Stimulated activated CD4-positive, alpha-beta T cell treated with anti-CD3 and anti-CD28 coated beads, Interleukin-4, amount 100 ng/mL, for 4 hours (primary cell): Measurements from ENCODE around the gene PNLIPRP3.

Source experiments
- DNase-seq, 2 experiments: peaks; one replicate each; pipeline ENCODE4 v3.0.0-alpha.2; 2020

The PNLIPRP3 gene

DNA sequence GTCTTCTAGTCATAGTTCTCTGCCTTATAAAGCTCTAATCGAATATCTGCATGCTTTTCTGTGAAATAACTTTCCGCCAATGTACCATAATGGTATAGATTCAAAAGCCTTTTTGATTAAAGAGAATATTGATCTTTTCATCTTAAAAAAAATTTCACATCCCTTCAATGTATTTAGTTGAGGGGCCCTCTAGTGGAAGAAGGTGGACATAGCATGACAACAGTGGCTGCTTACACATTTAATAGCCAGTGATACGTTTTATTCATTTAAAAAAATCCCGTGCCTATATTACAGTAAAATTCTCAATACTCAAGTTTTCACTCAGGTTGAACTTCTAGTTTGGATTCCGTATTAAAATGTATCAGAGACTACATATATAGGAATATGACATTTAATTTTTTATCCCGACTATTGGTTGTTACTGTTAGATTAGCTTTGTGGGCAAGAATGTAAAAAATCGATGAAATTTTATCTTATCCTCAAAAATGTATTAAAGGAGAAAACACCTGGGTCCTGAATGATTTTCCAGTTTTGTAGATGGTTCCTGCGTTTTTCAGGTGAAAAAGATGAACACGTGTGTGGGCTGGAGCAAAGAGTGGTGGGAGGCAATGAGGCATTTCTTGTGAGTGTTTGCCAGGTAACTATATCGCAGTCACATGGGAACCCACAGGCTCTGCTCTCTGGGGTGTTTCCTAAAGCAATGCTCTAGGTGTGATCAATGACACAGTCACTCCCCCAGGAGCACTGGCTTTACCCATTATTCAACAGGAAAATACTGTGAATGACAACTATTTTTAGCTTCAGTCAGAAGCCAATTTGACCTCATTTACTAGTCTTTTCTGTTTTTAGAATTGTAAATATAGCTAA is 94.0 kb downstream of the PNLIPRP3 start:
- DNase-seq = no peak

DNA sequence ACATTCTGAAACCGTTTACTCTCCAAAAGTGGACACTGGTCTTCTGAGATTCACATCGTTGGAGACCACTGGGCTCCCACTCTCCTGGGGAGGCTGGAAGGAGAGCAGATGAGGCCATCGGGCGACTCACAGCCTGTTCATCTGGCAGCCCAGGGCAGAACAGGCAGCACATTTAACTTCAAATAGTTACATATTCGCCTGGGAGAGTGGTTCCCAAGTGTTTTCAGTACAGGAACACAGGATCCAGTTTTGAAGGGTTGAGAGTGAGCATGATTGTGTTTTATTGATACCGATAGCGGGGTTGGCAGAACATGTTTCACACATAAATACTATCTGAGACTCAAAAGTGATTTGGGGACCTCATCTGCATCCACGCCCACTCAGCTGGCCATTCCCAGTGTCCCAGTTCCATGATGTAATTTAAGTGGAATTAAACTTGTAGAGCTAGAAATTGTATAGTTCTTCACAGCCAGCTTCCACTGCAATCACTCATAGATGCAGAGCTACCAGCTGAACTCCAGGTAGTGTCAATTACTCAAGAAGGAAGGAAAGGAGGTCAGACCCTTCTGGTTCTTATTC is 95.2 kb downstream of the PNLIPRP3 start:
- no peak for DNase-seq

- no peak for DNase-seq
Measured at GRCh38 chr10:116524736-116525135, 97.1 kb downstream of the PNLIPRP3 start.

DNA sequence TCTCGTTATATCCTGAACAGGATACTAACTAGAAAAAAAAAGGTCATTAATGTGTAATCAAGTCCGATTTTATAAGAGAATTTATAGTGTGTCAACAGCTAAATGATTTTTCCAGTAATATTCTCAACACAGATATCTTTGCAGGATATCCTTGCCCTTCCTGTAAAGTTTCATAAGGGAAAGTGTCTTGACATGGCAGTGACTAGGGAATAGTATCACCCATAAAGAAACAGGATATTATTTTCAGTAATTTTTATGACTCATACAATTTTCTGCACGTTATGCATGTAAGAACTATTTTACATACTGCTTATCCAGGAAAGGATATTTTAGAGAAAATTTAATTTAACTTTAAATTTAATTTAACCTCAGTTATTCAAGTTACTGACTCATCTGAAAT is 98.6 kb downstream of the PNLIPRP3 start:
- no peak for DNase-seq
